A549 treated with dexamethasone at 1 μM for 4 hours (cell line): ENCODE measurements around the gene NTNG1. TPM values are rescaled to one million over a fixed set of nuclear protein-coding genes. Genes with fewer than 3 reads are reported as not detected.

ENCODE experiments used
- total RNA-seq: library from RNA; stranded (reverse); fragments of 200-300 nt; extraction: Qiagen RNA extraction; gene quantifications from 5 replicates; pipeline ENCODE4 v1.2.3, GENCODE V29; 2022

NTNG1 gene
- not detected in 5 replicates for total RNA-seq

DNA sequence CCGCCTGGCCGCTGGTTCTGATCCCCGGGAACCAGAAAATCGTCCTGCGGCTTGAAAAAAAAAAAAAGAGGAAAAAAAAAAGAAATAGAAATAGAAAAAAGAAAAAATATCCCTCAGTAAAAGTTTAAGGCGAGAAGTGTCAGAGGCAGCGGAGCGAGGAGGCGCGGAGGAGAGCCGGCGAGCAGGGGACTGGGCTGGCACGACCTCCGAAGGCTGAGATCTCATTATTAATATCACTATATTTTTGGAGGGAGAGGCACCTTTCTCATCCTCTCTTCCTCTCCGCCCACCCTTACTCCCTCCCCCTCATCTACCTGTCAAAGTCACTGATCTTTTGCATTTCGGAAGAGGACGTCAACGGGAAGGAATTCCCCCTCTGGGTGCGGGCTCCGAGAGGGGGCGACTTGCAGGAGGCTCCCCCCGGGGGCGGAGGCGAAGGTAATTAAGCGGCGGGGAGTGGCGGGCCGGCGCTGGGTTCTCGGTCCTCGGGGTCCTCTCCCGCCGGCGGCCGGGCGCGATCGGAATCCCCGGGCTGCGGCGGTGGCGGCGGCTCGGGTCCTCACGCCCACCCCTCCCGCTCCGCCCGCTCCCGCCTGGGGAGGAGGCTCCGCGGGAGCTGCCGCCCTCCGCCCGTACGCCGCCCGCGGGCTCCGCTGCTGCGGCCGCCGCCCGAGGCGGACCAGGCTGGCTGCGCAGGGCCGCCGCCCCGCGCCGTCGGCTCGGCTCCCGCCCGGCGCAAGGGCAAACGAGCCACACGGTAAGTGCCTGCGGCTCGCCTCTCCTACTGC, at the start of gene NTNG1:
NTNG1 (plus strand) TSS at position 337 of the 788 bp plus-strand sequence.

Other genes starting within 250 kb of the NTNG1 start
- not detected in 5 replicates for gene PRMT6, start 84.4 kb upstream of the NTNG1 start, total RNA-seq